ENCODE measurements around the gene FNDC3A.

Gene FNDC3A

GRCh38 chr13:49165798-49166752 is 190.4 kb downstream of the FNDC3A start:
- Histone ChIP-seq H3K27ac (ENCODE audit: low read length) (no peak overlapping the region), H3K4me3 (ENCODE audit: low read length) (no peak overlapping the region), H3K9me3 (ENCODE audit: insufficient read depth, low read depth, low read length) (peaks cover 24% of the 10 kb centered on the region), H3K27me3 (ENCODE audit: insufficient read depth, low read length) (no peaks in the 10 kb centered on the region), H3K9ac (ENCODE audit: low read depth, low read length) (no peak overlapping the region), H3K36me3 (ENCODE audit: insufficient read depth, low read depth, low read length) (peaks cover 49% of the 10 kb centered on the region), H3K4me1 (ENCODE audit: insufficient read depth, low read length) (no peaks in the 10 kb centered on the region)

DNA sequence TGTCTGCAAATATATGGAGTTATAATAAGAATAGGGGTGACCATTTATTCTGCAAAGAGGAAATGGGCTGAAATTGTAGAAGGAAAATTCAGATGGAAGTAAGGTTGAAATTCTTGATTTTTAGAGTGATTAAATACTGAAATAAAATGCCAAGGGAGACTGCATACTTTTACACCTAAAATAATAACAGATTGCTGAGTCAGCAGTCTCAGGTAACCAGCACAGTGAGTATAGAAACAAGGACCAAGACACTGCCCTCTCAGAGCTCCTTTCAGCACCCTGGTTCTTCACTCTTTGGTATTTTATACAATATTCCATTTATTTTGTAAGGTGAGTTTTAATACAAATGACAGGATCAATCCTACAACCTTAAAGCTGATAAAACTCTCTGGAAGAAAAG is 195.6 kb downstream of the FNDC3A start:
- H3K9me3 ChIP-seq (ENCODE audit: insufficient read depth, low read depth, low read length) = no peaks in the 10 kb centered on the region
- H3K4me3 ChIP-seq (ENCODE audit: low read length) = no peak overlapping the region
- H3K27ac ChIP-seq (ENCODE audit: low read length) = no peak overlapping the region
- no peaks in the 10 kb centered on the region for H3K27me3 ChIP-seq (ENCODE audit: insufficient read depth, low read length)
- H3K9ac ChIP-seq (ENCODE audit: low read depth, low read length) = no peak overlapping the region
- H3K4me1 ChIP-seq (ENCODE audit: insufficient read depth, low read length) = no peaks in the 10 kb centered on the region
- H3K36me3 ChIP-seq (ENCODE audit: insufficient read depth, low read depth, low read length) = peaks cover 69% of the 10 kb centered on the region

DNA sequence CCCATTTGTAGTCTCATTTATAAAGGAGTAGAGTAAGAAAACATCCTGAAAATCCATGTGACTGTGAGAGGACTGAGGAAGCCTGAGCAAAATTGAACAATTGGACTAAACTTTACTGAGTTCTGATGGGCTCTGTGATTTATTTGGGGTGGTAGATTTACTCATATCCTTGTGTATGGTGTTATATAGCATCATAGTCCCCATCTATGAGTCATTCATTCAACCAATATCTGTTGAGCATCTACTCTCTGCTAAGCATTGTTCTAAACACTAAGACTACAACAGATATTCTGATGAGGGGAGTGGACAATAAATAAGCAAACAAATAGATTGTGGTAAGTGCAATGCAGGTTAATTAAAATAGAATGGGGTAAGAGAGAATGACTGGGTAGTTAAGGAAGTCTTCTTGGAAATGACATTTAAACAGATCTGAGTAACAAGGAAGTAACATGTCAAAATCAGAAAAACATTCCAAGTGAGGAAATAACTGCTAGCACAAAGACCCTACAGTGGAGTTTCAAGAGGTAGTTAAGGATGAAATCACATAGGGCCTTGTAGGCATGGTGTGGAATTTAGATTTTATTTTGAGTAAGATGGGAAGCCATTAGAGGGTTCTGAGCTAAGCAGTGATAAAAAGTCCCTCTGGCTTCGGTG is 208.1 kb downstream of the FNDC3A start:
- Histone ChIP-seq H3K9ac (ENCODE audit: low read depth, low read length) (no peak overlapping the region), H3K4me1 (ENCODE audit: insufficient read depth, low read length) (peaks cover 16% of the 10 kb centered on the region), H3K27ac (ENCODE audit: low read length) (no peak overlapping the region), H3K9me3 (ENCODE audit: insufficient read depth, low read depth, low read length) (no peaks in the 10 kb centered on the region), H3K36me3 (ENCODE audit: insufficient read depth, low read depth, low read length) (peaks cover 57% of the 10 kb centered on the region), H3K27me3 (ENCODE audit: insufficient read depth, low read length) (no peaks in the 10 kb centered on the region), H3K4me3 (ENCODE audit: low read length) (peak overlapping the region; percentile 37)

- Histone ChIP-seq H3K4me3 (ENCODE audit: low read length) (peak overlapping the region; percentile 37), H3K27ac (ENCODE audit: low read length) (no peak overlapping the region), H3K27me3 (ENCODE audit: insufficient read depth, low read length) (no peaks in the 10 kb centered on the region), H3K36me3 (ENCODE audit: insufficient read depth, low read depth, low read length) (peaks cover 57% of the 10 kb centered on the region), H3K9ac (ENCODE audit: low read depth, low read length) (no peak overlapping the region), H3K4me1 (ENCODE audit: insufficient read depth, low read length) (peaks cover 16% of the 10 kb centered on the region), H3K9me3 (ENCODE audit: insufficient read depth, low read depth, low read length) (no peaks in the 10 kb centered on the region)
These were observed 208.9 kb downstream of the FNDC3A start for GRCh38 chr13:49184621-49185020.

- H3K4me3 ChIP-seq (ENCODE audit: low read length) = no peak overlapping the region
- no peaks in the 10 kb centered on the region for H3K9me3 ChIP-seq (ENCODE audit: insufficient read depth, low read depth, low read length)
- H3K4me1 ChIP-seq (ENCODE audit: insufficient read depth, low read length) = peaks cover 16% of the 10 kb centered on the region
- H3K9ac ChIP-seq (ENCODE audit: low read depth, low read length) = no peak overlapping the region
- H3K27me3 ChIP-seq (ENCODE audit: insufficient read depth, low read length) = no peaks in the 10 kb centered on the region
- H3K36me3 ChIP-seq (ENCODE audit: insufficient read depth, low read depth, low read length) = peaks cover 57% of the 10 kb centered on the region
- H3K27ac ChIP-seq (ENCODE audit: low read length) = no peak overlapping the region
These were observed 209.6 kb downstream of the FNDC3A start for GRCh38 chr13:49185264-49185663.

DNA sequence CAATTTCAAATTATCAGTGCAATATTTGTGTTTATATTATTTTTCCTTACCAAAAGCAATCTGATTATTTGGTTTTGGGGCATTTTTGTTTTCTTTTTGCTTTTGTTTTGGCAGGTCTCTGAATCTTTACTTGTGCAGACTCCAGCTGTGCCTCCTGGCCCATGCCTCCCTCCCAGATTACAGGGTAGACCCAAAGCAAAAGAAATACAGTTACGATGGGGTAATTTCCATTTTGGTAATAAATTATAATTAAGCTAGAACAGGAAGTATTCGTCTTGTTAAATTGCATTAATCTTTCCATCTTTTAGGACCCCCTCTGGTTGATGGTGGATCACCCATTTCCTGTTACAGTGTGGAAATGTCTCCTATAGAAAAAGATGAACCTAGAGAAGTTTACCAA is 215.2 kb downstream of the FNDC3A start:
- Histone ChIP-seq H3K9me3 (ENCODE audit: insufficient read depth, low read depth, low read length) (no peaks in the 10 kb centered on the region), H3K36me3 (ENCODE audit: insufficient read depth, low read depth, low read length) (peaks cover 87% of the 10 kb centered on the region), H3K4me3 (ENCODE audit: low read length) (no peak overlapping the region), H3K4me1 (ENCODE audit: insufficient read depth, low read length) (no peaks in the 10 kb centered on the region), H3K9ac (ENCODE audit: low read depth, low read length) (no peak overlapping the region), H3K27me3 (ENCODE audit: insufficient read depth, low read length) (no peaks in the 10 kb centered on the region), H3K27ac (ENCODE audit: low read length) (no peak overlapping the region)

- Histone ChIP-seq H3K36me3 (ENCODE audit: insufficient read depth, low read depth, low read length) (peaks cover 76% of the 10 kb centered on the region), H3K27me3 (ENCODE audit: insufficient read depth, low read length) (no peaks in the 10 kb centered on the region), H3K9ac (ENCODE audit: low read depth, low read length) (no peak overlapping the region), H3K4me3 (ENCODE audit: low read length) (no peak overlapping the region), H3K27ac (ENCODE audit: low read length) (no peak overlapping the region), H3K9me3 (ENCODE audit: insufficient read depth, low read depth, low read length) (no peaks in the 10 kb centered on the region), H3K4me1 (ENCODE audit: insufficient read depth, low read length) (no peaks in the 10 kb centered on the region)
These were observed 230.9 kb downstream of the FNDC3A start for GRCh38 chr13:49206641-49207040.

- H3K9ac ChIP-seq (ENCODE audit: low read depth, low read length) = no peak overlapping the region
- H3K27me3 ChIP-seq (ENCODE audit: insufficient read depth, low read length) = no peaks in the 10 kb centered on the region
- H3K27ac ChIP-seq (ENCODE audit: low read length) = no peak overlapping the region
- no peaks in the 10 kb centered on the region for H3K4me1 ChIP-seq (ENCODE audit: insufficient read depth, low read length)
- no peaks in the 10 kb centered on the region for H3K9me3 ChIP-seq (ENCODE audit: insufficient read depth, low read depth, low read length)
- no peak overlapping the region for H3K4me3 ChIP-seq (ENCODE audit: low read length)
- peaks cover 56% of the 10 kb centered on the region for H3K36me3 ChIP-seq (ENCODE audit: insufficient read depth, low read depth, low read length)
These were observed 232.9 kb downstream of the FNDC3A start for GRCh38 chr13:49208619-49209018.

GRCh38 chr13:49210114-49210513 is 234.4 kb downstream of the FNDC3A start:
- H3K27ac ChIP-seq (ENCODE audit: low read length) = no peak overlapping the region
- H3K4me1 ChIP-seq (ENCODE audit: insufficient read depth, low read length) = peaks cover 3% of the 10 kb centered on the region; the same call in 1 of the 2 replicates
- H3K27me3 ChIP-seq (ENCODE audit: insufficient read depth, low read length) = no peaks in the 10 kb centered on the region
- H3K9ac ChIP-seq (ENCODE audit: low read depth, low read length) = no peak overlapping the region
- no peak overlapping the region for H3K4me3 ChIP-seq (ENCODE audit: low read length)
- peaks cover 41% of the 10 kb centered on the region for H3K36me3 ChIP-seq (ENCODE audit: insufficient read depth, low read depth, low read length)
- no peaks in the 10 kb centered on the region for H3K9me3 ChIP-seq (ENCODE audit: insufficient read depth, low read depth, low read length)

GRCh38 chr13:49210669-49211068 is 235.0 kb downstream of the FNDC3A start:
- H3K4me3 ChIP-seq (ENCODE audit: low read length) = no peak overlapping the region
- no peaks in the 10 kb centered on the region for H3K27me3 ChIP-seq (ENCODE audit: insufficient read depth, low read length)
- no peak overlapping the region for H3K27ac ChIP-seq (ENCODE audit: low read length)
- H3K9me3 ChIP-seq (ENCODE audit: insufficient read depth, low read depth, low read length) = no peaks in the 10 kb centered on the region
- no peak overlapping the region for H3K9ac ChIP-seq (ENCODE audit: low read depth, low read length)
- H3K36me3 ChIP-seq (ENCODE audit: insufficient read depth, low read depth, low read length) = peaks cover 36% of the 10 kb centered on the region
- H3K4me1 ChIP-seq (ENCODE audit: insufficient read depth, low read length) = peaks cover 3% of the 10 kb centered on the region; the same call in 1 of the 2 replicates

GRCh38 chr13:49213539-49213938 is 237.8 kb downstream of the FNDC3A start:
- H3K9me3 ChIP-seq (ENCODE audit: insufficient read depth, low read depth, low read length) = no peaks in the 10 kb centered on the region

More at GRCh38 chr13:49213539-49213938, 237.8 kb downstream of the FNDC3A start:
- Histone ChIP-seq H3K9ac (ENCODE audit: low read depth, low read length) (no peak overlapping the region), H3K27me3 (ENCODE audit: insufficient read depth, low read length) (peaks cover 28% of the 10 kb centered on the region), H3K4me1 (ENCODE audit: insufficient read depth, low read length) (peaks cover 6% of the 10 kb centered on the region; the same call in 1 of the 2 replicates), H3K4me3 (ENCODE audit: low read length) (no peak overlapping the region), H3K36me3 (ENCODE audit: insufficient read depth, low read depth, low read length) (peaks cover 8% of the 10 kb centered on the region; the same call in 1 of the 2 replicates), H3K27ac (ENCODE audit: low read length) (no peak overlapping the region)
